ENCODE measurements around the gene SCRN1.
A peak's percentile ranks its signal among the peaks of the same experiment; 100 is the strongest.

SCRN1 gene

GRCh38 chr7:29989257-29989995 lies at the start of gene SCRN1:
TSS of gene SCRN1 (minus strand) at chr7:29989801. CDS start at chr7:29969067, 20,734 bp downstream.
- in situ Hi-C loops (cut with MboI; ENCODE audit: low sequenced_read_pairs), result no loop called here
- DNase-seq (ENCODE audit: low spot score in 2 of 2), result peak; percentile 50 to 79
- Histone ChIP-seq H3K27me3 (ENCODE audit: low read depth) (no peaks in the 10 kb centered on the region), H3K4me3 (peak within 1 kb of the TSS; percentile 92), H3K4me1 (peaks cover 14% of the 10 kb centered on the region), H3K36me3 (replicated peaks) (no peaks in the 10 kb centered on the region), H3K9me3 (peaks cover 3% of the 10 kb centered on the region)

GRCh38 chr7:30038196-30038980 lies 48.8 kb upstream of the SCRN1 start:
- Histone ChIP-seq H3K27me3 (ENCODE audit: low read depth) (no peaks in the 10 kb centered on the region), H3K4me3 (no peak overlapping the region), H3K4me1 (peaks cover 14% of the 10 kb centered on the region), H3K9me3 (no peaks in the 10 kb centered on the region), H3K36me3 (replicated peaks) (no peaks in the 10 kb centered on the region)
- DNase-seq (ENCODE audit: low spot score in 2 of 2), result no peak
- in situ Hi-C loops (cut with MboI; ENCODE audit: low sequenced_read_pairs), result no loop called here

GRCh38 chr7:30036220-30036619 lies 46.6 kb upstream of the SCRN1 start:
- H3K4me3 ChIP-seq, result no peak overlapping the region
- no peaks in the 10 kb centered on the region for H3K27me3 ChIP-seq (ENCODE audit: low read depth)
- H3K36me3 ChIP-seq (replicated peaks), result no peaks in the 10 kb centered on the region
- H3K4me1 ChIP-seq, result peaks cover 6% of the 10 kb centered on the region
- no peaks in the 10 kb centered on the region for H3K9me3 ChIP-seq
- in situ Hi-C loops (cut with MboI; ENCODE audit: low sequenced_read_pairs), result no loop called here
- DNase-seq (ENCODE audit: low spot score in 2 of 2), result no peak

- Histone ChIP-seq H3K27me3 (ENCODE audit: low read depth) (no peaks in the 10 kb centered on the region), H3K4me1 (peaks cover 8% of the 10 kb centered on the region; the same call in 1 of the 2 replicates), H3K36me3 (replicated peaks) (no peaks in the 10 kb centered on the region), H3K9me3 (no peaks in the 10 kb centered on the region), H3K4me3 (no peak overlapping the region)
- no peak for DNase-seq (ENCODE audit: low spot score in 2 of 2)
- in situ Hi-C loops (cut with MboI; ENCODE audit: low sequenced_read_pairs), result no loop called here
Measured at GRCh38 chr7:30034501-30034900, 44.9 kb upstream of the SCRN1 start.

GRCh38 chr7:30032310-30033125 lies 42.9 kb upstream of the SCRN1 start:
- Histone ChIP-seq H3K4me1 (peaks cover 13% of the 10 kb centered on the region), H3K27me3 (ENCODE audit: low read depth) (no peaks in the 10 kb centered on the region), H3K9me3 (no peaks in the 10 kb centered on the region), H3K36me3 (replicated peaks) (no peaks in the 10 kb centered on the region), H3K4me3 (no peak overlapping the region)
- in situ Hi-C loops (cut with MboI; ENCODE audit: low sequenced_read_pairs), result no loop called here
- no peak for DNase-seq (ENCODE audit: low spot score in 2 of 2)

- in situ Hi-C loops (cut with MboI; ENCODE audit: low sequenced_read_pairs), result no loop called here
- Histone ChIP-seq H3K36me3 (replicated peaks) (no peaks in the 10 kb centered on the region), H3K4me1 (peaks cover 23% of the 10 kb centered on the region), H3K4me3 (peak overlapping the region; percentile 68), H3K27me3 (ENCODE audit: low read depth) (no peaks in the 10 kb centered on the region), H3K9me3 (no peaks in the 10 kb centered on the region)
- peak; percentile 45 to 54 for DNase-seq (ENCODE audit: low spot score in 2 of 2)
Measured at GRCh38 chr7:30029696-30030095, 40.1 kb upstream of the SCRN1 start.

GRCh38 chr7:30028749-30029635 lies 39.4 kb upstream of the SCRN1 start:
- peaks cover 25% of the 10 kb centered on the region for H3K4me1 ChIP-seq

GRCh38 chr7:30028216-30028748 lies 38.7 kb upstream of the SCRN1 start, which contains the start of gene PLEKHA8:
TSS of gene PLEKHA8 (plus strand) at chr7:30028412. CDS start at chr7:30028763, 351 bp downstream.
- no peaks in the 10 kb centered on the region for H3K27me3 ChIP-seq (ENCODE audit: low read depth)
- peak; percentile 89 to 93 for DNase-seq (ENCODE audit: low spot score in 2 of 2)
- H3K4me1 ChIP-seq, result peaks cover 25% of the 10 kb centered on the region
- H3K4me3 ChIP-seq, result peak within 1 kb of the TSS; percentile 68
- in situ Hi-C loops (cut with MboI; ENCODE audit: low sequenced_read_pairs), result no loop called here
- H3K36me3 ChIP-seq (replicated peaks), result no peaks in the 10 kb centered on the region
- H3K9me3 ChIP-seq, result no peaks in the 10 kb centered on the region

More at GRCh38 chr7:30028749-30029635, 39.4 kb upstream of the SCRN1 start:
- peak overlapping the region; percentile 68 for H3K4me3 ChIP-seq
- DNase-seq (ENCODE audit: low spot score in 2 of 2), result peak; percentile 55 to 56
- no peaks in the 10 kb centered on the region for H3K9me3 ChIP-seq
- H3K27me3 ChIP-seq (ENCODE audit: low read depth), result no peaks in the 10 kb centered on the region
- no peaks in the 10 kb centered on the region for H3K36me3 ChIP-seq (replicated peaks)
- in situ Hi-C loops (cut with MboI; ENCODE audit: low sequenced_read_pairs), result no loop called here

GRCh38 chr7:30027740-30028215 lies 38.2 kb upstream of the SCRN1 start:
- in situ Hi-C loops (cut with MboI; ENCODE audit: low sequenced_read_pairs), result no loop called here

GRCh38 chr7:30027065-30027456 lies 37.5 kb upstream of the SCRN1 start:
- no peak for DNase-seq (ENCODE audit: low spot score in 2 of 2)

More at GRCh38 chr7:30027740-30028215, 38.2 kb upstream of the SCRN1 start:
- peaks cover 27% of the 10 kb centered on the region for H3K4me1 ChIP-seq
- H3K4me3 ChIP-seq, result peak overlapping the region; percentile 68
- no peaks in the 10 kb centered on the region for H3K36me3 ChIP-seq (replicated peaks)
- H3K9me3 ChIP-seq, result no peaks in the 10 kb centered on the region
- no peaks in the 10 kb centered on the region for H3K27me3 ChIP-seq (ENCODE audit: low read depth)
- DNase-seq (ENCODE audit: low spot score in 2 of 2), result no peak

GRCh38 chr7:30026229-30027064 lies 36.8 kb upstream of the SCRN1 start, which contains the start of gene FKBP14:
TSS of gene FKBP14 (minus strand) at chr7:30026702. CDS start at chr7:30026508, 194 bp downstream.
- no peaks in the 10 kb centered on the region for H3K9me3 ChIP-seq
- H3K36me3 ChIP-seq (replicated peaks), result no peaks in the 10 kb centered on the region
- DNase-seq (ENCODE audit: low spot score in 2 of 2), result peak; percentile 98
- no peaks in the 10 kb centered on the region for H3K27me3 ChIP-seq (ENCODE audit: low read depth)
- H3K4me3 ChIP-seq, result peak within 1 kb of the TSS; percentile 68
- in situ Hi-C loops (cut with MboI; ENCODE audit: low sequenced_read_pairs), result no loop called here
- H3K4me1 ChIP-seq, result peaks cover 27% of the 10 kb centered on the region

More at GRCh38 chr7:30027065-30027456, 37.5 kb upstream of the SCRN1 start:
- H3K4me1 ChIP-seq, result peaks cover 27% of the 10 kb centered on the region
- in situ Hi-C loops (cut with MboI; ENCODE audit: low sequenced_read_pairs), result no loop called here
- peak overlapping the region; percentile 68 for H3K4me3 ChIP-seq
- no peaks in the 10 kb centered on the region for H3K9me3 ChIP-seq
- H3K36me3 ChIP-seq (replicated peaks), result no peaks in the 10 kb centered on the region
- H3K27me3 ChIP-seq (ENCODE audit: low read depth), result no peaks in the 10 kb centered on the region

- H3K9me3 ChIP-seq, result no peaks in the 10 kb centered on the region
- in situ Hi-C loops (cut with MboI; ENCODE audit: low sequenced_read_pairs), result no loop called here
- no peak for DNase-seq (ENCODE audit: low spot score in 2 of 2)
- H3K4me3 ChIP-seq, result no peak overlapping the region
- peaks cover 4% of the 10 kb centered on the region for H3K36me3 ChIP-seq (replicated peaks)
- H3K4me1 ChIP-seq, result peaks cover 19% of the 10 kb centered on the region
- no peaks in the 10 kb centered on the region for H3K27me3 ChIP-seq (ENCODE audit: low read depth)
Measured at GRCh38 chr7:30023524-30023923, 33.9 kb upstream of the SCRN1 start.
